Measurements from ENCODE around the gene DNAI4.
"Not testable (repeated sequence)": the region's sequence is repeated elsewhere in the genome, so short reads cannot be mapped to it uniquely, and the experiment has no call there.

DNAI4 gene

GRCh38 chr1:66809736-66810326, 114.8 kb downstream of the DNAI4 start:
- no peak for DNase-seq

GRCh38 chr1:66809245-66809644, 115.4 kb downstream of the DNAI4 start:
- DNase-seq: no peak

GRCh38 chr1:66795839-66796238, 128.8 kb downstream of the DNAI4 start:
- DNase-seq: not testable (repeated sequence)

- DNase-seq: no peak
Observed at GRCh38 chr1:66791621-66792610, 132.7 kb downstream of the DNAI4 start.

- DNase-seq: no peak
Observed at GRCh38 chr1:66788231-66788939, 136.3 kb downstream of the DNAI4 start.

- DNase-seq: no peak
Observed at GRCh38 chr1:66787641-66788040, 137.0 kb downstream of the DNAI4 start.

- DNase-seq: not testable (repeated sequence)
Observed at GRCh38 chr1:66785800-66786199, 138.9 kb downstream of the DNAI4 start.

- no peak for DNase-seq
Observed at GRCh38 chr1:66779475-66780078, 145.1 kb downstream of the DNAI4 start.

- no peak for DNase-seq
Observed at GRCh38 chr1:66778969-66779368, 145.7 kb downstream of the DNAI4 start.

GRCh38 chr1:66778266-66778665, 146.4 kb downstream of the DNAI4 start:
- DNase-seq: peak in 1 of 2 experiments; percentile 54

- peak; percentile 55 to 60 for DNase-seq
Observed at GRCh38 chr1:66777831-66778230, 146.8 kb downstream of the DNAI4 start.

- no peak for DNase-seq
Observed at GRCh38 chr1:66775646-66776045, 149.0 kb downstream of the DNAI4 start.

GRCh38 chr1:66774438-66774837, 150.2 kb downstream of the DNAI4 start:
- DNase-seq: no peak

- DNase-seq: no peak
Observed at GRCh38 chr1:66773227-66773626, 151.4 kb downstream of the DNAI4 start.

GRCh38 chr1:66770694-66771093, 154.0 kb downstream of the DNAI4 start:
- DNase-seq: peak in 1 of 2 experiments; percentile 8

- no peak for DNase-seq
Observed at GRCh38 chr1:66770240-66770639, 154.4 kb downstream of the DNAI4 start.

- no peak for DNase-seq
Observed at GRCh38 chr1:66769512-66770229, 155.0 kb downstream of the DNAI4 start.

GRCh38 chr1:66768965-66769364, 155.7 kb downstream of the DNAI4 start:
- DNase-seq: no peak

- DNase-seq: no peak
Observed at GRCh38 chr1:66767626-66768025, 157.0 kb downstream of the DNAI4 start.

GRCh38 chr1:66764994-66765578, 159.6 kb downstream of the DNAI4 start:
- peak in 1 of 2 experiments; percentile 20 for DNase-seq
